Measurements from ENCODE around the gene FCGBP.
A peak's percentile ranks its signal among the peaks of the same experiment; 100 is the strongest.
"Not testable (repeated sequence)": the region's sequence is repeated elsewhere in the genome, so short reads cannot be mapped to it uniquely, and the experiment has no call there.

The FCGBP gene

GRCh38 chr19:39934584-39935363, at the start of gene FCGBP:
TSS of gene FCGBP (minus strand) at chr19:39934634.
- no peak for DNase-seq

GRCh38 chr19:39983695-39984300, 49.4 kb upstream of the FCGBP start:
- DNase-seq: no peak

- DNase-seq: no peak
Measured at GRCh38 chr19:39982883-39983282, 48.4 kb upstream of the FCGBP start.

GRCh38 chr19:39974377-39975155, 40.1 kb upstream of the FCGBP start:
- DNase-seq: no peak

GRCh38 chr19:39971380-39972035, 37.1 kb upstream of the FCGBP start:
- no peak for DNase-seq

- DNase-seq: peak; percentile 74
Measured at GRCh38 chr19:39970675-39971379, 36.4 kb upstream of the FCGBP start, which contains the start of gene PSMC4. TSS of gene PSMC4 (plus strand) at chr19:39971165. CDS start at chr19:39971203, 38 bp downstream.

- DNase-seq: no peak
Measured at GRCh38 chr19:39970425-39970674, 35.9 kb upstream of the FCGBP start.

- DNase-seq: no peak
Measured at GRCh38 chr19:39969681-39970424, 35.4 kb upstream of the FCGBP start.

GRCh38 chr19:39969266-39969665, 34.8 kb upstream of the FCGBP start:
- no peak for DNase-seq

GRCh38 chr19:39968789-39969188, 34.4 kb upstream of the FCGBP start:
- DNase-seq: no peak

- no peak for DNase-seq
Measured at GRCh38 chr19:39967561-39967960, 33.1 kb upstream of the FCGBP start.

- DNase-seq: no peak
Measured at GRCh38 chr19:39966617-39967016, 32.2 kb upstream of the FCGBP start.

- no peak for DNase-seq
Measured at GRCh38 chr19:39963898-39964297, 29.5 kb upstream of the FCGBP start.

- DNase-seq: not testable (repeated sequence)
Measured at GRCh38 chr19:39959407-39959806, 25.0 kb upstream of the FCGBP start.

- DNase-seq: not testable (repeated sequence)
Measured at GRCh38 chr19:39958942-39959341, 24.5 kb upstream of the FCGBP start.

GRCh38 chr19:39957886-39958285, 23.5 kb upstream of the FCGBP start:
- DNase-seq: not testable (repeated sequence)

- no peak for DNase-seq
Measured at GRCh38 chr19:39953915-39954314, 19.5 kb upstream of the FCGBP start.

GRCh38 chr19:39951686-39952085, 17.3 kb upstream of the FCGBP start:
- no peak for DNase-seq

- no peak for DNase-seq
Measured at GRCh38 chr19:39951065-39951650, 16.7 kb upstream of the FCGBP start.

- DNase-seq: no peak
Measured at GRCh38 chr19:39949026-39949747, 14.8 kb upstream of the FCGBP start.

GRCh38 chr19:39946532-39946931, 12.1 kb upstream of the FCGBP start:
- no peak for DNase-seq
